ENCODE results near the gene CCDC102A. TPM values are rescaled to one million over a fixed set of nuclear protein-coding genes. Genes with fewer than 3 reads are reported as not detected.
A peak's percentile ranks its signal among the peaks of the same experiment; 100 is the strongest.

The CCDC102A gene
- total RNA-seq, 1 experiment from 2014 or later = 4.1 TPM

- H3K4me1 Mint-ChIP-seq (ENCODE audit: insufficient read depth, unreplicated experiment) = peaks cover 35% of the 10 kb centered on the region
- no peak for DNase-seq (ENCODE audit: unreplicated experiment)
- BruUV-seq (replicated peaks) = no TSS peak
- peak overlapping the region; percentile 87 for H3K27ac Mint-ChIP-seq (ENCODE audit: low read depth, unreplicated experiment)
- ChIA-PET POLR2A (interaction anchor here (0.6 kb wide), 1 partner anchor 428 kb away, joined by 3 read pairs; no protein-coding TSS in a partner anchor), CTCF (interaction anchor here (0.6 to 2.3 kb wide), 4 partner anchors 13 to 1106 kb away, joined by 3 to 11 read pairs (median 4); no protein-coding TSS in a partner anchor)
- H3K36me3 Mint-ChIP-seq (ENCODE audit: insufficient read depth, unreplicated experiment) = no peaks in the 10 kb centered on the region
- peak overlapping the region; percentile 78 for H3K4me3 Mint-ChIP-seq (ENCODE audit: unreplicated experiment)
- H3K9me3 Mint-ChIP-seq (ENCODE audit: unreplicated experiment) = no peaks in the 10 kb centered on the region
- peaks cover 19% of the 10 kb centered on the region for H3K27me3 Mint-ChIP-seq (ENCODE audit: insufficient read depth, unreplicated experiment)
- intact Hi-C loops (cut with micrococcal nuclease) = no loop called here
- TF ChIP-seq, protein P1, sequence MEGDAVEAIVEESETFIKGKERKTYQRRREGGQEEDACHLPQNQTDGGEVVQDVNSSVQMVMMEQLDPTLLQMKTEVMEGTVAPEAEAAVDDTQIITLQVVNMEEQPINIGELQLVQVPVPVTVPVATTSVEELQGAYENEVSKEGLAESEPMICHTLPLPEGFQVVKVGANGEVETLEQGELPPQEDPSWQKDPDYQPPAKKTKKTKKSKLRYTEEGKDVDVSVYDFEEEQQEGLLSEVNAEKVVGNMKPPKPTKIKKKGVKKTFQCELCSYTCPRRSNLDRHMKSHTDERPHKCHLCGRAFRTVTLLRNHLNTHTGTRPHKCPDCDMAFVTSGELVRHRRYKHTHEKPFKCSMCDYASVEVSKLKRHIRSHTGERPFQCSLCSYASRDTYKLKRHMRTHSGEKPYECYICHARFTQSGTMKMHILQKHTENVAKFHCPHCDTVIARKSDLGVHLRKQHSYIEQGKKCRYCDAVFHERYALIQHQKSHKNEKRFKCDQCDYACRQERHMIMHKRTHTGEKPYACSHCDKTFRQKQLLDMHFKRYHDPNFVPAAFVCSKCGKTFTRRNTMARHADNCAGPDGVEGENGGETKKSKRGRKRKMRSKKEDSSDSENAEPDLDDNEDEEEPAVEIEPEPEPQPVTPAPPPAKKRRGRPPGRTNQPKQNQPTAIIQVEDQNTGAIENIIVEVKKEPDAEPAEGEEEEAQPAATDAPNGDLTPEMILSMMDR (IDR thresholded peaks at IDR 0.05; ENCODE audit: unreplicated experiment) = no peak
Measured at GRCh38 chr16:57534881-57535658, 1.3 kb downstream of the CCDC102A start.

GRCh38 chr16:57534337-57534880 is 2.0 kb downstream of the CCDC102A start:
- POLR2A ChIA-PET = no interaction called here
- TF ChIP-seq, protein P1 (IDR thresholded peaks at IDR 0.05; ENCODE audit: unreplicated experiment) = no peak
- peaks cover 39% of the 10 kb centered on the region for H3K4me1 Mint-ChIP-seq (ENCODE audit: insufficient read depth, unreplicated experiment)

DNA sequence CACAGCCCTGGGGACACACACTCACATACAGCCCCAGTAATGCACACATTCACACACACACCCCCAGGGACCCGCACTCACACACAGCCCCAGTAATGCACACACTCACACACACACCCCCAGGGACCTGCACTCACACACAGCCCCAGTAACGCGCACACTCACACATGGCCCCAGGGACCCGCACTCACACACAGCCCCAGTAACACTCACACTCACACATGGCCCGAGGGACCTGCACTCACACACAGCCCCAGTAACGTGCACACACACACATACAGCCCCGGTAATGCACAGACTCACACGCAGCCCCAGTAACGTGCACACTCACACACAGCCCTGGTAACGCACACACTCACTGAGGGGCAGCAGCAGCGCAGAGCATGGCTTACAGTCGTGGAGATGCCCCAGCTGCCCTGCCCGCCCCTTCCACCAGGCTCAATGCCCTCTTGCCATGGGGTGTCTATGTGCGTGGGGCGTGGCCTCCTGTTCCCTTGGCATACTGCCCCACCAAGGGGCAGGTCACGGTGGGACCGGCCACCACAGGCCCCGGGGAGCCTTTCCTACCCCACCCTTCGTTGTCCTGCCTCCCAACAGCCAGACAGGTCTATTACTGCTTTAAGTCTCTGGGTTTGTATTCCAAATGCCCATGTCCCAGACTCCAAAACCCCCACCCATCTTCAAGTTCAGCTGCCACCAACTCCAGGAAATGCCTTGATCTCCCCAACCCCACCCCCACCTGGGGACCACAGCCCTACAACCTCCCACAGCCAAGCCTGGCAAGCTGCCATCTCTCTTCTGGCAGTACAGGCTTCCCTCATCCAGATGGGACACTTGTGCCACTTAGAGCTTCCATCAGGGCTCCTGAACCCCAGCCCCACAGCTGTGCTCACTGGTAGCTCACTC is 2.7 kb downstream of the CCDC102A start:
- no peak overlapping the region for H3K4me3 Mint-ChIP-seq (ENCODE audit: unreplicated experiment)
- POLR2A ChIA-PET = no interaction called here
- no peak overlapping the region for H3K27ac Mint-ChIP-seq (ENCODE audit: low read depth, unreplicated experiment)
- peaks cover 39% of the 10 kb centered on the region for H3K4me1 Mint-ChIP-seq (ENCODE audit: insufficient read depth, unreplicated experiment)
- DNase-seq (ENCODE audit: unreplicated experiment) = no peak
- H3K27me3 Mint-ChIP-seq (ENCODE audit: insufficient read depth, unreplicated experiment) = peaks cover 16% of the 10 kb centered on the region
- TF ChIP-seq, protein P1 (IDR thresholded peaks at IDR 0.05; ENCODE audit: unreplicated experiment) = no peak
- no peaks in the 10 kb centered on the region for H3K9me3 Mint-ChIP-seq (ENCODE audit: unreplicated experiment)
- no TSS peak for BruUV-seq (replicated peaks)
- intact Hi-C loops (cut with micrococcal nuclease) = no loop called here
- no peaks in the 10 kb centered on the region for H3K36me3 Mint-ChIP-seq (ENCODE audit: insufficient read depth, unreplicated experiment)
- CTCF ChIA-PET = interaction anchor here (0.7 to 2.3 kb wide), 3 partner anchors 14 to 117 kb away, joined by 3 to 11 read pairs (median 3); no protein-coding TSS in a partner anchor

More at GRCh38 chr16:57534337-57534880, 2.0 kb downstream of the CCDC102A start:
- intact Hi-C loops (cut with micrococcal nuclease) = no loop called here
- H3K27ac Mint-ChIP-seq (ENCODE audit: low read depth, unreplicated experiment) = no peak overlapping the region
- H3K9me3 Mint-ChIP-seq (ENCODE audit: unreplicated experiment) = no peaks in the 10 kb centered on the region
- H3K27me3 Mint-ChIP-seq (ENCODE audit: insufficient read depth, unreplicated experiment) = peaks cover 19% of the 10 kb centered on the region
- BruUV-seq (replicated peaks) = no TSS peak
- H3K36me3 Mint-ChIP-seq (ENCODE audit: insufficient read depth, unreplicated experiment) = no peaks in the 10 kb centered on the region
- H3K4me3 Mint-ChIP-seq (ENCODE audit: unreplicated experiment) = peak overlapping the region; percentile 78
- CTCF ChIA-PET = interaction anchor here (0.7 to 2.3 kb wide), 3 partner anchors 15 to 118 kb away, joined by 3 to 11 read pairs (median 3); no protein-coding TSS in a partner anchor
- no peak for DNase-seq (ENCODE audit: unreplicated experiment)
